Muscle layer of colon (tissue), 2 donors: Measurements from ENCODE around the gene GBX1.

Experiments
- H3K27ac ChIP-seq: one replicate; pipeline ENCODE4 v1.7.0; 2013; ENCODE audit warnings: low read depth, mild to moderate bottlenecking, low read length, moderate library complexity
- H3K27me3 ChIP-seq, 2 donors: one replicate each; pipeline ENCODE4 v1.7.0; 2013; ENCODE audit warnings: low read length in 2 of 2, mild to moderate bottlenecking in 2 of 2; ENCODE audit not compliant: insufficient read depth in 2 of 2, control insufficient read depth in 1 of 2
- H3K36me3 ChIP-seq: one replicate; pipeline ENCODE4 v1.7.0; 2013; ENCODE audit warnings: mild to moderate bottlenecking, low read length; ENCODE audit not compliant: insufficient read depth
- H3K4me1 ChIP-seq: one replicate; pipeline ENCODE4 v1.7.0; 2013; ENCODE audit warnings: mild to moderate bottlenecking, low read length; ENCODE audit not compliant: insufficient read depth
- H3K4me3 ChIP-seq, 2 donors: one replicate each; pipeline ENCODE4 v1.7.0; 2013; ENCODE audit warnings: low read length in 2 of 2, low read depth in 1 of 2, mild to moderate bottlenecking in 1 of 2, moderate library complexity in 1 of 2
- H3K9ac ChIP-seq: one replicate; pipeline ENCODE4 v1.7.0; 2013; ENCODE audit warnings: low read length
- H3K9me3 ChIP-seq: one replicate; pipeline ENCODE4 v1.7.0; 2013; ENCODE audit warnings: mild to moderate bottlenecking, low read length
- donor health status: abdominal sarcoma.
- donor health status: Adenocarcinoma of cecum.

The GBX1 gene

GRCh38 chr7:151205730-151206129 is 38.2 kb upstream of the GBX1 start:
- Histone ChIP-seq H3K9ac (no peak overlapping the region), H3K4me3 (no peak overlapping the region), H3K9me3 (no peaks in the 10 kb centered on the region), H3K4me1 (no peaks in the 10 kb centered on the region), H3K27me3 (peaks cover 0 to 19% of the 10 kb centered on the region in 2 donors), H3K27ac (no peak overlapping the region), H3K36me3 (no peaks in the 10 kb centered on the region)

- Histone ChIP-seq H3K27ac (no peak overlapping the region), H3K9ac (no peak overlapping the region), H3K4me3 (no peak overlapping the region), H3K36me3 (no peaks in the 10 kb centered on the region), H3K27me3 (peaks cover 0 to 19% of the 10 kb centered on the region in 2 donors), H3K9me3 (no peaks in the 10 kb centered on the region), H3K4me1 (peaks cover 2% of the 10 kb centered on the region)
These were observed 37.0 kb upstream of the GBX1 start for GRCh38 chr7:151204383-151205032.

- no peaks in the 10 kb centered on the region for H3K9me3 ChIP-seq
- peaks cover 0 to 19% of the 10 kb centered on the region in 2 donors for H3K27me3 ChIP-seq
- H3K9ac ChIP-seq: no peak overlapping the region
- no peaks in the 10 kb centered on the region for H3K36me3 ChIP-seq
- no peak overlapping the region for H3K27ac ChIP-seq
- H3K4me1 ChIP-seq: peaks cover 4% of the 10 kb centered on the region
- H3K4me3 ChIP-seq: no peak overlapping the region
These were observed 35.3 kb upstream of the GBX1 start for GRCh38 chr7:151202836-151203235.

GRCh38 chr7:151201751-151202150 is 34.3 kb upstream of the GBX1 start:
- no peaks in the 10 kb centered on the region for H3K36me3 ChIP-seq
- H3K9me3 ChIP-seq: no peaks in the 10 kb centered on the region
- peaks cover 4% of the 10 kb centered on the region for H3K4me1 ChIP-seq
- peaks cover 0 to 19% of the 10 kb centered on the region in 2 donors for H3K27me3 ChIP-seq
- H3K27ac ChIP-seq: no peak overlapping the region
- no peak overlapping the region for H3K9ac ChIP-seq
- H3K4me3 ChIP-seq: no peak overlapping the region

GRCh38 chr7:151201344-151201743 is 33.9 kb upstream of the GBX1 start:
- Histone ChIP-seq H3K27ac (no peak overlapping the region), H3K9me3 (no peaks in the 10 kb centered on the region), H3K9ac (no peak overlapping the region), H3K4me1 (peaks cover 4% of the 10 kb centered on the region), H3K36me3 (no peaks in the 10 kb centered on the region), H3K27me3 (peaks cover 0 to 19% of the 10 kb centered on the region in 2 donors), H3K4me3 (no peak overlapping the region)

- H3K9ac ChIP-seq: no peak overlapping the region
- H3K4me1 ChIP-seq: peaks cover 4% of the 10 kb centered on the region
- H3K36me3 ChIP-seq: no peaks in the 10 kb centered on the region
- no peak overlapping the region for H3K4me3 ChIP-seq
- H3K27ac ChIP-seq: no peak overlapping the region
- H3K9me3 ChIP-seq: no peaks in the 10 kb centered on the region
- H3K27me3 ChIP-seq: peaks cover 0 to 13% of the 10 kb centered on the region in 2 donors
These were observed 31.7 kb upstream of the GBX1 start for GRCh38 chr7:151198945-151199848.

GRCh38 chr7:151197932-151198331 is 30.4 kb upstream of the GBX1 start:
- no peaks in the 10 kb centered on the region for H3K9me3 ChIP-seq
- H3K27me3 ChIP-seq: peaks cover 0 to 10% of the 10 kb centered on the region in 2 donors
- peaks cover 4% of the 10 kb centered on the region for H3K4me1 ChIP-seq
- H3K27ac ChIP-seq: no peak overlapping the region
- no peak overlapping the region for H3K4me3 ChIP-seq
- no peaks in the 10 kb centered on the region for H3K36me3 ChIP-seq
- H3K9ac ChIP-seq: no peak overlapping the region

GRCh38 chr7:151195616-151196450 is 28.3 kb upstream of the GBX1 start:
- Histone ChIP-seq H3K36me3 (no peaks in the 10 kb centered on the region), H3K4me3 (no peak overlapping the region), H3K4me1 (peaks cover 4% of the 10 kb centered on the region), H3K27ac (no peak overlapping the region), H3K9me3 (no peaks in the 10 kb centered on the region), H3K27me3 (peaks cover 0 to 11% of the 10 kb centered on the region in 2 donors), H3K9ac (no peak overlapping the region)

- Histone ChIP-seq H3K27ac (no peak overlapping the region), H3K27me3 (peaks cover 0 to 11% of the 10 kb centered on the region in 2 donors), H3K4me3 (no peak overlapping the region), H3K9ac (no peak overlapping the region), H3K36me3 (no peaks in the 10 kb centered on the region), H3K4me1 (no peaks in the 10 kb centered on the region), H3K9me3 (no peaks in the 10 kb centered on the region)
These were observed 26.7 kb upstream of the GBX1 start for GRCh38 chr7:151194188-151194587.

GRCh38 chr7:151193203-151193978 is 25.9 kb upstream of the GBX1 start:
- no peak overlapping the region for H3K4me3 ChIP-seq
- H3K4me1 ChIP-seq: no peaks in the 10 kb centered on the region
- H3K9me3 ChIP-seq: no peaks in the 10 kb centered on the region
- H3K27me3 ChIP-seq: peaks cover 0 to 11% of the 10 kb centered on the region in 2 donors
- no peak overlapping the region for H3K9ac ChIP-seq
- H3K27ac ChIP-seq: no peak overlapping the region
- H3K36me3 ChIP-seq: no peaks in the 10 kb centered on the region
